Hepatocyte (in vitro differentiated cells): ENCODE data around the gene MAP3K3. TPM values are rescaled to one million over a fixed set of nuclear protein-coding genes. Genes with fewer than 3 reads are reported as not detected.

Experiments
- DNase-seq: peaks from one replicate; pipeline ENCODE4 v3.0.0-alpha.2; 2016; ENCODE audit warnings: low spot score
- H2AFZ ChIP-seq: fragments of 200-600 bp; sonication (generic); 2 replicates; pipeline ENCODE4 v1.6.0; 2016; ENCODE audit warnings: antibody characterized with exemption, mild to moderate bottlenecking
- H3K27ac ChIP-seq: fragments of 200-600 bp; sonication (generic); 2 replicates; pipeline ENCODE4 v1.5.1; 2016; ENCODE audit warnings: mild to moderate bottlenecking
- H3K27me3 ChIP-seq: fragments of 200-600 bp; sonication (generic); 2 replicates; pipeline ENCODE4 v1.6.1; 2016
- H3K36me3 ChIP-seq: fragments of 200-600 bp; sonication (generic); replicated peaks from 2 replicates; pipeline ENCODE4 v1.5.1; 2016; ENCODE audit warnings: low read depth; ENCODE audit not compliant: insufficient read depth
- H3K4me1 ChIP-seq: fragments of 200-600 bp; sonication (generic); 2 replicates; pipeline ENCODE4 v1.5.1; 2016; ENCODE audit warnings: mild to moderate bottlenecking, moderate library complexity; ENCODE audit not compliant: insufficient read depth
- H3K4me2 ChIP-seq: fragments of 200-600 bp; sonication (generic); 2 replicates; pipeline ENCODE4 v1.6.0; 2016
- H3K4me3 ChIP-seq: fragments of 200-600 bp; sonication (generic); 2 replicates; pipeline ENCODE4 v1.5.1; 2016; ENCODE audit warnings: mild to moderate bottlenecking
- H3K79me2 ChIP-seq: fragments of 200-600 bp; sonication (generic); 2 replicates; pipeline ENCODE4 v1.6.0; 2017; ENCODE audit warnings: mild to moderate bottlenecking
- H3K9me2 ChIP-seq: fragments of 200-600 bp; sonication (generic); replicated peaks from 2 replicates; pipeline ENCODE4 v1.6.0; 2017; ENCODE audit warnings: mild to moderate bottlenecking; ENCODE audit not compliant: insufficient read depth
- H3K9me3 ChIP-seq: fragments of 200-600 bp; sonication (generic); 2 replicates; pipeline ENCODE4 v1.5.1; 2016; ENCODE audit warnings: low read depth, mild to moderate bottlenecking
- H4K20me1 ChIP-seq: fragments of 200-600 bp; sonication (generic); 2 replicates; pipeline ENCODE4 v1.6.0; 2016; ENCODE audit warnings: mild to moderate bottlenecking; ENCODE audit not compliant: insufficient read depth, poor library complexity, severe bottlenecking
- EZH2 ChIP-seq: fragments of 200-600 bp; sonication (generic); IDR thresholded peaks from 2 replicates; pipeline ENCODE4 v1.6.1; 2016; ENCODE audit warnings: antibody characterized with exemption, mild to moderate bottlenecking, borderline replicate concordance
- EZH2phosphoT487 ChIP-seq: fragments of 200-600 bp; sonication (generic); IDR thresholded peaks from one replicate; pipeline ENCODE4 v1.6.1; 2018; ENCODE audit warnings: antibody characterized with exemption, mild to moderate bottlenecking, low read depth, moderate library complexity; ENCODE audit not compliant: unreplicated experiment, severe bottlenecking
- WGBS: methylation state at CpG from one replicate; pipeline ENCODE4 v1.1.6; 2016; ENCODE audit warnings: low lambda C conversion rate; ENCODE audit errors: missing lambda C conversion rate; 5-methylcytosine and 5-hydroxymethylcytosine counted together
- polyA plus RNA-seq: library from polyadenylated mRNA; unstranded; fragments of >200 nt; fragmentation: Nextera tagmentation; extraction: Ambion mirVana; gene quantifications from 2 replicates; pipeline ENCODE4 v1.2.1, GENCODE V29; 2016
- total RNA-seq: library from RNA; depleted of rRNA; stranded (reverse); fragments of >200 nt; gene quantifications from 2 replicates; pipeline ENCODE4 v1.2.3, GENCODE V29; 2014
- TF ChIP-seq, protein P1 (sequence below): fragments of 200-600 bp; sonication (generic); IDR thresholded peaks from 2 replicates; pipeline ENCODE4 v1.5.1; 2016; ENCODE audit warnings: antibody characterized with exemption, mild to moderate bottlenecking; ENCODE audit not compliant: poor library complexity

The MAP3K3 gene
- total and polyA plus RNA-seq, 2 experiments from 2014 or later: 13.4 to 15.5 TPM

DNA sequence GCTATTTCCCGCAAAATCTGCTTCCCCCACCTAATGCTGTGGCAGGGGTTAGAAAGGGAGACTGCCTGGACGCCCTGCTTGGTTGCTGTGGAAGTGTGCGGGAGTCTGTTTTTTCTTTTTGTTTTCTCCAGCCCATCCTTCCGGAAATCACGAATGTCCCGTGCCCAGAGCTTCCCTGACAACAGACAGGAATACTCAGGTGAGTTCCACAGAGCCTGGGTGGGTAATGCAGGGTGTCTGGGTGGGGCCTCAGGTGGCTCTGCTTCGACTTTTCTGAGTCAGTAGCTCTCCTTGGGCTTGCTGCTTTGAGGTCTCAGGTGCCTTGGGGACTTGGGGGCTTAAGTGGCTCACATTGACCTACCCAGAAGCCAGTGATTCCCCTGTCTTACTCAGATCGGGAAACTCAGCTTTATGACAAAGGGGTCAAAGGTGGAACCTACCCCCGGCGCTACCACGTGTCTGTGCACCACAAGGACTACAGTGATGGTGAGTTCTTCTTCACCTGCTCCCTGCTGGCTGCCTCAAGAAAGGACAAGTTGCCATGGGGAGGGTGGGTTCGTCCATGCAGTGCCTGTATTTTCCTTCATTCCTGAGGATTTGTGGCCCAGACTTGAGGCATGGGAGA lies 66.3 kb downstream of the MAP3K3 start:
- Histone ChIP-seq H2AFZ (no peak overlapping the region), H3K4me2 (no peak overlapping the region), H4K20me1 (no peaks in the 10 kb centered on the region), H3K9me2 (no peaks in the 10 kb centered on the region), H3K79me2 (no peaks in the 10 kb centered on the region), H3K9me3 (no peaks in the 10 kb centered on the region), H3K27ac (no peak overlapping the region), H3K4me1 (no peaks in the 10 kb centered on the region), H3K27me3 (no peaks in the 10 kb centered on the region), H3K4me3 (no peak overlapping the region), H3K36me3 (no peaks in the 10 kb centered on the region)
- TF ChIP-seq EZH2phosphoT487 (no peak), EZH2 (no peak)
- TF ChIP-seq, protein P1, sequence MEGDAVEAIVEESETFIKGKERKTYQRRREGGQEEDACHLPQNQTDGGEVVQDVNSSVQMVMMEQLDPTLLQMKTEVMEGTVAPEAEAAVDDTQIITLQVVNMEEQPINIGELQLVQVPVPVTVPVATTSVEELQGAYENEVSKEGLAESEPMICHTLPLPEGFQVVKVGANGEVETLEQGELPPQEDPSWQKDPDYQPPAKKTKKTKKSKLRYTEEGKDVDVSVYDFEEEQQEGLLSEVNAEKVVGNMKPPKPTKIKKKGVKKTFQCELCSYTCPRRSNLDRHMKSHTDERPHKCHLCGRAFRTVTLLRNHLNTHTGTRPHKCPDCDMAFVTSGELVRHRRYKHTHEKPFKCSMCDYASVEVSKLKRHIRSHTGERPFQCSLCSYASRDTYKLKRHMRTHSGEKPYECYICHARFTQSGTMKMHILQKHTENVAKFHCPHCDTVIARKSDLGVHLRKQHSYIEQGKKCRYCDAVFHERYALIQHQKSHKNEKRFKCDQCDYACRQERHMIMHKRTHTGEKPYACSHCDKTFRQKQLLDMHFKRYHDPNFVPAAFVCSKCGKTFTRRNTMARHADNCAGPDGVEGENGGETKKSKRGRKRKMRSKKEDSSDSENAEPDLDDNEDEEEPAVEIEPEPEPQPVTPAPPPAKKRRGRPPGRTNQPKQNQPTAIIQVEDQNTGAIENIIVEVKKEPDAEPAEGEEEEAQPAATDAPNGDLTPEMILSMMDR: no peak
- WGBS: 86% methylated on average over 12 of the region's 12 CpGs
- DNase-seq: no peak

DNA sequence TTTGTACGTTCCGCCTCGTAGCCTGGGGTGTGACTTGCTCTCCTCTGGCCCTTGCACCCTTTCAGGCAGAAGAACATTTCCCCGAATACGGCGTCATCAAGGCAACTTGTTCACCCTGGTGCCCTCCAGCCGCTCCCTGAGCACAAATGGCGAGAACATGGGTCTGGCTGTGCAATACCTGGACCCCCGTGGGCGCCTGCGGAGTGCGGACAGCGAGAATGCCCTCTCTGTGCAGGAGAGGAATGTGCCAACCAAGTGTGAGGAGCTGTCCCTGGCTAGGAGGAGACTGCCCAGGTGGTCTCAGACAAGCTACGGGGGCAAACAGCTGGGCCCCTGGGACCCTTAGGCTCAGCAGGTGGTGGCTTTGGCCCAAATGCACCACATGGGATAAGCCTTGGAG lies 67.3 kb downstream of the MAP3K3 start:
- Histone ChIP-seq H3K9me3 (no peaks in the 10 kb centered on the region), H3K27ac (no peak overlapping the region), H2AFZ (no peak overlapping the region), H3K79me2 (no peaks in the 10 kb centered on the region), H4K20me1 (no peaks in the 10 kb centered on the region), H3K4me3 (no peak overlapping the region), H3K27me3 (no peaks in the 10 kb centered on the region), H3K4me2 (no peak overlapping the region), H3K4me1 (no peaks in the 10 kb centered on the region), H3K36me3 (no peaks in the 10 kb centered on the region), H3K9me2 (no peaks in the 10 kb centered on the region)
- DNase-seq: no peak
- TF ChIP-seq, protein P1: no peak
- TF ChIP-seq EZH2phosphoT487: no peak
- no peak for TF ChIP-seq EZH2
- WGBS: 96% methylated on average over 14 of the region's 14 CpGs

DNA sequence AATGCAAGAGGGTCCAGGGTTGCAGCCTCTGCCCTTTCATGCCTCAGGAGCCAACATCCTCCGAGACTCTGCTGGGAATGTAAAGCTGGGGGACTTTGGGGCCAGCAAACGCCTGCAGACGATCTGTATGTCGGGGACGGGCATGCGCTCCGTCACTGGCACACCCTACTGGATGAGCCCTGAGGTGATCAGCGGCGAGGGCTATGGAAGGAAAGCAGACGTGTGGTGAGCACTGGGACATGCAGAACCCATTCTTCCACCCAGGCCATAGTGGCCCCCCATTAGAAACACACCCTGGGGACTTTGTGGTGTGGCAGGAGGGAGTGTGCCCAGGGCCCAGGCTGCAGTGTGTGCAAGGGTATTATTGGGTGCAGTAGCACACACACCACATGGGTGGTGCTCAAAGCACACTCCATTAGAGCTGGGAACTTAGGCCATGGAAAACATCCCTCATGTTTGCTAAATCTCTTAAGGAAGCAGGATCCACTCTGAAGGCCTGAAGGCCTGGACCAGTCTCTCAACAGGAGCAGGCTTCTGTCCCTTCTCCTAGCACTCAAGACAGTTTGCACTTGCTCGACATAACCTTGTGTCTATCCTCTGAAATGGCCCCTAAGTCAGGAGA lies 70.1 kb downstream of the MAP3K3 start:
- Histone ChIP-seq H3K4me1 (no peaks in the 10 kb centered on the region), H3K79me2 (no peaks in the 10 kb centered on the region), H3K4me2 (no peak overlapping the region), H2AFZ (no peak overlapping the region), H3K9me2 (no peaks in the 10 kb centered on the region), H3K27ac (no peak overlapping the region), H3K36me3 (no peaks in the 10 kb centered on the region), H3K27me3 (no peaks in the 10 kb centered on the region), H3K4me3 (no peak overlapping the region), H3K9me3 (no peaks in the 10 kb centered on the region), H4K20me1 (no peaks in the 10 kb centered on the region)
- 95% methylated on average over 11 of the region's 11 CpGs for WGBS
- no peak for DNase-seq
- TF ChIP-seq EZH2: no peak
- no peak for TF ChIP-seq EZH2phosphoT487
- TF ChIP-seq, protein P1: no peak
